Measurements from ENCODE around the gene AGTRAP.

- no peak for TF ChIP-seq CTCF (IDR thresholded peaks at IDR 0.05; ENCODE audit: low read depth, low read length)
- TF ChIP-seq EZH2phosphoT487 (IDR thresholded peaks at IDR 0.05; ENCODE audit: low read depth) = no peak
Observed at GRCh38 chr1:11764519-11764918, 28.6 kb downstream of the AGTRAP start.

All from OCI-LY3 (cell line).